ENCODE data around the gene RPLP1. TPM values are rescaled to one million over a fixed set of nuclear protein-coding genes. Genes with fewer than 3 reads are reported as not detected.

Gene RPLP1
- total RNA-seq: 73.8 and 79.6 TPM in 2 replicates

GRCh38 chr15:69452692-69453521 is at the start of gene RPLP1:
TSS of gene RPLP1 (plus strand) at chr15:69452818. CDS start at chr15:69452949, 131 bp downstream.
- DNase-seq (ENCODE audit: low read depth): peak; percentile 96
- TF ChIP-seq CTCF (IDR thresholded peaks at IDR 0.05; ENCODE audit: insufficient read depth, low read depth, low read length): no peak
- peak within 1 kb of the TSS; percentile 76 for H3K4me3 ChIP-seq (ENCODE audit: low read depth, low read length)

- TF ChIP-seq CTCF (IDR thresholded peaks at IDR 0.05; ENCODE audit: insufficient read depth, low read depth, low read length): no peak
- H3K4me3 ChIP-seq (ENCODE audit: low read depth, low read length): no peak overlapping the region
- DNase-seq (ENCODE audit: low read depth): peak; percentile 95
Observed at GRCh38 chr15:69403594-69403993, 49.0 kb upstream of the RPLP1 start.

- no peak for TF ChIP-seq CTCF (IDR thresholded peaks at IDR 0.05; ENCODE audit: insufficient read depth, low read depth, low read length)
- H3K4me3 ChIP-seq (ENCODE audit: low read depth, low read length): no peak overlapping the region
- peak; percentile 43 for DNase-seq (ENCODE audit: low read depth)
Observed at GRCh38 chr15:69405110-69405509, 47.5 kb upstream of the RPLP1 start.

- DNase-seq (ENCODE audit: low read depth): no peak
- no peak for TF ChIP-seq CTCF (IDR thresholded peaks at IDR 0.05; ENCODE audit: insufficient read depth, low read depth, low read length)
- H3K4me3 ChIP-seq (ENCODE audit: low read depth, low read length): no peak overlapping the region
Observed at GRCh38 chr15:69407719-69408400, 44.8 kb upstream of the RPLP1 start.

GRCh38 chr15:69408841-69409240 is 43.8 kb upstream of the RPLP1 start:
- no peak for DNase-seq (ENCODE audit: low read depth)
- no peak overlapping the region for H3K4me3 ChIP-seq (ENCODE audit: low read depth, low read length)
- no peak for TF ChIP-seq CTCF (IDR thresholded peaks at IDR 0.05; ENCODE audit: insufficient read depth, low read depth, low read length)

GRCh38 chr15:69410248-69410874 is 42.3 kb upstream of the RPLP1 start:
- no peak for DNase-seq (ENCODE audit: low read depth)
- TF ChIP-seq CTCF (IDR thresholded peaks at IDR 0.05; ENCODE audit: insufficient read depth, low read depth, low read length): peak; percentile 27
- no peak overlapping the region for H3K4me3 ChIP-seq (ENCODE audit: low read depth, low read length)
